Right forelimb (tissue), 1 donor: ENCODE results near the gene TMEM131L.

Experiments
- DNase-seq: peaks from one replicate; pipeline ENCODE4 v3.0.0-alpha.2; 2018

TMEM131L gene

DNA sequence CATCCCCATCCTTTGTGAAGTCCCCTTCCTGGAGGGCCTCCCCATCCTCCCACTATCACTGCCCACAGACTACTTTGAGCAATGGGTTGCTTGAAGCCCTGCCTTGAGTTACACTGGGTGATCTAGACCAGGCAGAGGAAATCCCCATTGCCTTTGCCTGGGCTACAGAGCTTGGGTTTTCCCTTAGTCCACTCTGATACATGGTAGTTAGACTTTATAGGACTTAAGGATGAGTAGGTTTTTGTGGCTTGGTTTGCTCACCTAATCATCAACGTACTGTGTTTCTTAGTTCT lies 56.6 kb downstream of the TMEM131L start:
- DNase-seq = no peak

DNA sequence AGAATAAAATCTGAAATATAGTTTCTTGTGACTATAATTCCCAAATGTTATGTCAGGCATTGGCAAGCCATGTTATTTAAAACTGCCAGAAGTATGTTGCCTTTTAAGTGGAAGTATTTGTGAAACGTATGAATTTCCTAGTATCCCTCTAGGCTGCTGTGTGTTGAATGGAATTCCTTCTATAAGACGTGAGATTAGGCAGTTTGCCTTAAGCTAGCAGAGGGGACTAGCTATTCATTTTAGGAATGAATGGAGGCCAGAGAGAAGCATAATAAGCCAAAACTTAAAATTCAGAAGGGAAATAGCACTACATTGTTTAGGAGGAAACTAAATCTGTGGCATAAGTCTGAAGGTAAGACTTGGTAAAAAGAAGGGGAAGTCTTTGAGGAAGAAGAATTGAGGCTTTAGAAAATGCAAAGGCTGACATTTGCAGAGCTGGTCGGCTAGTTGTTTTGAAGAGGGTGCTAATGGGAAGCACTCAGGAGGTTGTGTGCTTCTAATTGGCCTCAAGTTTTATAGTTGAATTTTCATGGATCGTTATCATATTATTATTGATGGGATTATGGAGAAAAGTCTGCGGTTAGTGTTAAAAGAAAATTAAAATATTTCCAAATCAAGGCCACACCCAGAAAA lies 57.1 kb downstream of the TMEM131L start:
- DNase-seq = no peak

DNA sequence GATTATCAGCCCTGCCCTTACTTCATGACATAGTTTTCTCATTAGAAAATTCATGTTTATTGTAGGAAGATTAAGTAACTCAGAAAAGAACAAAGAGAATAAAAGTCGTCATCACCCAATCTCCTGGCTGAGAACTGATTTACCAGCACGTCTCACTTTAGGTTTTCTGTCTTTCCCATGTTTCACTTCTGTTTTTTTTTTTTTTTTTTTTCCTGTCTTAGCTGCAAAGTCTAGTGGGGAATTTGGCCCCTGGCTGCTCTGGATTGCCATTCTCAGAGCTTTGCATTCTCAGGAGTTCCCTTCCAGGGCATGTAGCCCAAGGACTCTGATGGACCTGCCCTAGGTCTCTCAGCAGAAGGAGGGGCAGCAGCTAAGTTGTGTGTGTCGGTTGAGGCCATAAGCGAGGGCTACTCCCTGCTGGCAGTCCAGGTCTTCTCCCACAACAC lies 57.8 kb downstream of the TMEM131L start:
- DNase-seq = no peak

DNA sequence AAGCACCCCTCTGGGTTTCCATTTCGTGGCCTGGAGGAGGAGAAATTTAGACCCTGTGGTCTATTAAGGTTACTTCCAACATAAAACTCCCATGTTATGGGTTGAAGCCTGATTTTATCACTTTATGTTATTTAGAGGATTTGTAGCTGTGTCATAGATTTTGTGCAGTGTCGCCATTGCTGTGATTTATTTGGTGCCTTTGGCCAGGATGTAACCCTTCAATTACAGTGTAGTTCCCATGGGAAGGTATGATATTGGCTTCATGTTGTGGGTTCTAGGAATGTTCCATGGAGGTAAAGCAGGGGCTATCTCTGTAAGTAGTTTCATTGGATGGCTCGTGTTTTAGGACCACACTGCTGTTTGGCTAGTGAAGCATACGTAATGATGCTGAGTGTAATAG lies 58.5 kb downstream of the TMEM131L start:
- DNase-seq = no peak

DNA sequence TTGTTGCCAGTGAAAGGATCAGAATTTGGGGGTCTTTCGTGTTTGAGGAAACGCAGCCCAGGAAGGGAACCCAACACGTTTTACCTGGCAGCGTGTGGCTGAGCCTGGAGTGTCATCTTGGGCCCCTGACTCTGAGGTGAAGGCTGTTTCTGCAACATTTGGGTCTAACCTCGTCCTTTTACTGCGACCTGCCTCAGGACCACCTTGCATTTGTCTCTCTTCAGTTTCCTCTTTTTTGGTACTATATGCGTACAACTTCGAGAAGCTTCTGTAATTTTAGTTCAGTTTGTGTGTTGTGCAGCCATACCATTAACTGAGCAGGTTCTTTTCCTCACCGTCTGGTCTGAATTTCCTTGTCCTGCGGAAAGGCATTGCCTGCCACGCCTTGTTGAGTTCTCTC lies 61.5 kb downstream of the TMEM131L start:
- DNase-seq = no peak

DNA sequence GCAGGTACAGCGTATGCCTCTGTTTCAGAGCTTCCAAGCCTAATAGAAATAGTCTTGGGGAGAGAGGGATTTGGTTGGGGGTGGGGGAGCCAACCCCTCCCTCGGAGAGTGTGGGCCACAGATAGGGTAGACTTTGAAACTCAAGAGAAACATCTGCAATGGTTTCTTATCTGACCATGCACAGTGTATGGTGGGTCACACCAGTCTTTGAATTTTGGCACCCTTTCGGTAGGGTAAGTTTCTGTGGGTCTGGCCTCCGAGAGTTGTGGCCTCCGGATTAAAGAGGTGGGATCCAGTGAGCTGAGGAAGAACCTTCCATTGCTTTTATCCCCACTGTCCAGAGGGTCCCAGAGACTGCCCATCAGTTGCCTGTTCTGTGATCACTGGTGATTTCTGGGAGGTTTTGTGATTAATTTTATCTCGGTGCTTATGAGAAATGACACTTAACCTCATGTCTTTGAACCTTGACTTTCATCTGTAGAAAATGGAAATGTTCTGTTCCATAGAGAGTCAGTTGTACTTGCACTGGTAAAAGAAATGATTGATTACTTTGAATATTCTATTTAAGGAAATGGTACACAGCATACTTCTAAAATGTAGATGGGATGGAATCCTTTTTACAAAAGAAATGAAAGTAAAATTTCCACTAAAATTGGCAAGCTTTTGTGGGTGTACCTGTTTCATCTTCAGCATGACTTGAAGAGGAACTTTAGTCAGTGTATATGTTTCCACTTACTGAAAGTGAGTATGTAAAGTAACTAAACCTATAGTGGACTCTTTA lies 62.7 kb downstream of the TMEM131L start:
- DNase-seq = no peak

DNA sequence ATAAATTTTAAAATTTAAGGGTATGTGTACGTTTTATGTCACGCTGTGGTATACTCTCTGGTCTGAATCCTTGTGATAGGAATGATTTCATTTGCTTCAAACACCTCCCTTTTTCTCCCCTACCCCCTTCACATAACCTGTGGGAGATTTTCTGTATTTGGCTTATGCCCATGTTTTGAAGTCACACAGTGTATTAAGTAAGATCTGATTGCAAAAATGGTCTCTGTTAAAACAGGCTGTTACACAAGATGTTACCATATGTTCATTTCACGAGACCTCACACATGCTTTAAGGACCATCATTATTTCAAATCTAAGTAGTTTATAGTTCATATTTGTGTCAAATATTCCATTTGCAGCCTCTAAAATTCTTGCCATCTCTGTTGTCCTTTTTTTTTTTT lies 63.5 kb downstream of the TMEM131L start:
- no peak for DNase-seq

DNA sequence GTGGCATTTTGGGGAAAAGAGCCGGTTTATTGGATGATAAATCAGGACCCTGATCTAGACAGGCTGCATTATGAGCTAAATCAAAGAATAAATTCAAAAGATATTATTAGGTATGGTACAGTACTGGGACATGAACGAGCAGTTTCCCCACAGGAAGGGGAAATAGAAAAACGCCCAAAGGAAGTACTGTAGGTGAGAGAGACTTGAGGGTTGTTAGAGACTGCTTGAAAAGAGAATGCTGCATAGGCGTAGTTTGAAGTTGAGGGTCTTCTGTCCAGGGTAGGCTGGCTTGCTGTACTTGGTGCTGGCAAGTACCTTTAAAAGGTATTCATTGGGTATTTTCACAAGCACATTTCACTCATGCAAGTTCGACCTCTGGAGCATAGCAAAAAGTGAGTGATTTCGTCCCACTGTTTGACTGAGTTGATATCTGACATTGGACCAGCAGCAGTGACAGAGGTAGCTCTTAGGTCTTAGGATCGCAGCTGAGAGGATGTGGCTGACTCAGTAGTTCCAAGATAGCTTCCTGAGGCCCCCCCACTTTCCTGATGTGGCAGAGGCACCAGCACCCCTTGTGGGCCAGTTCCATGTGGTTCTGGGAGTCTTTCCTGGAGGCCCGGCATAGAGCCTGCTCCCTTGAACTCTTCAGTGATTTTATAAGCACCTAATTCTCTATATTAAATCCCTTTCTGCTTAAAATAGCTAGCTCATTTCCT lies 64.3 kb downstream of the TMEM131L start:
- no peak for DNase-seq

DNA sequence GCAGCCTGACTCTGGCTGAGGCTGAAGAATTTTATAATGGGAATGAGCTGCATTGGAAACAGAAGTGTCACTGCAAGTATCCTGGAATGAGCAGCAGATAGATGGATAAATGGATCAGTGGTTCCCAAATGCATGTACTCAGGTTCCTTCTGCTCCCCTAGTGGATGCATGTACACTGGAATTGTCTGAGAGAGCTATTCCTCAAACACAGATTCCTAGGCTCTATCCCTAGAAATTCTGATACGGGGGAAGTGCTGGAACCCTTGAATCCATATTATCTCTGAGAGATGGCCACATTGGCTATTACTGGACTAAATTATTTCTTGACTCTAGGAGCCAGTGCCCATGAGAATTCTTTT lies 64.8 kb downstream of the TMEM131L start:
- no peak for DNase-seq

DNA sequence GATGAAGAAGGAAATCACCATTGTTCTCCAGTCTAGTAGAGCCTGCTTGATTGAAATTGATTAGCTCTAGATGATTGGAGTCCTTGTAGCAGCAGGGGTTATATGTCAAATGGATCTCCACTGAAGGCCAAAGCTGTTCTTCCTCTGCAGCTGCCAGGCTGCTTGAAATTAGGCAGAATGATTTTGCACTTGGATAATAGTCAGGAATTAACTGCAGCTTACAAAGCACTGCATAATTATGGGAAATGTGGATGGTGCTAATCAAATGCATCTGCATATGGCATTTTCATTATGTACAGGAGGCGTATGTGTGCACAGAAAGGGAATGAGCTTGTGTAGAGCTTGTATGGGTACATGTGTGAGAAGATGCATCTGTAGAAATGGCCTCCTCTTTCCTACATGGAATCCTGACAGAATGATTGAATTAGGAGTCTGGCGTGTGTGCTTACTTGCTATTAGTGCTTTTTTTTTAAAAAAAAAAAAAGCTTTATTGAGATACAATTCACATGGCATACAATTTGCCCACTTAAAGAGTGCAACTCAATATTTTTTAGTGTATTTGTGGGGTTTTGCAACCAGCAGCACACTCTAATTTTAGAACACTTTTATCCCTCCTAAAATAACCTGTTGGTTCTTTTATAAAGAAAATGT lies 65.9 kb downstream of the TMEM131L start:
- no peak for DNase-seq

DNA sequence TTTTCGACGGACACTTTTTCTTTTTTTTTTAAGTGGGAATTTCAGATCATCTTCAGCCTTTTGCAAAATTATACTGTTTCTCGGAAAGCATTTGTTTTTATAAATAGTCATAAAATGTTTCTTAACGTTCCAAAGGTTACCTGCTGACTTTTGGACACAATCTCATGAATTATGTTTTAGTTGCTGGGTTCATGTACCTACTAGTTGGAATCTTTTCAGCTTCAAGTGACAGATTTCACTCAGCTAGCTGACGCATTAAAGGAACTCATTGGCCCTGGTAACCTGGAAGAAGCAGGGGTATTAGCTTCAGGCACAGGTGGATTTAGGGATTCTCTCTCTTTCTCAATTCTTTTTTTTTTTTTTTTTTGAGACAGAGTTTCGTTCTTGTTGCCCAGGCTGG lies 66.5 kb downstream of the TMEM131L start:
- DNase-seq = no peak

DNA sequence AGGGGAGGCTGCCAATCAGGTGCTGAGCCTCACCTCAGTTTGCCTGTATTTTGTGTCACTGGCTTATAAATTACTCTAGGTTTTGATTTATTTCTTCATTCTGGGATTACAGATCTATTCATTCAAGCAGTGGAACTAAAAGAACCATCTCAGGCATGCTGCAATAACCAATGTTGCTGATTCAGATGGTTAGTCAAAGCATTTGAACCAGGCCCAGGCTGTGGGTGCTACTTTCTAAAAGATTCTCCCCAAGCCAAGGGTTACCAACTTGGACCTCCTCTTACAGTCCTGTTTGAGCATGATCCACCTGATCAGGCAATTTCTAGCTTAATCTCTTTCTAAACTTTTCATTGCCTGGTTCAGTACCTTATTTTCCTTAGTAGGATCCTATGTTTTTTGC lies 67.2 kb downstream of the TMEM131L start:
- DNase-seq = no peak

DNA sequence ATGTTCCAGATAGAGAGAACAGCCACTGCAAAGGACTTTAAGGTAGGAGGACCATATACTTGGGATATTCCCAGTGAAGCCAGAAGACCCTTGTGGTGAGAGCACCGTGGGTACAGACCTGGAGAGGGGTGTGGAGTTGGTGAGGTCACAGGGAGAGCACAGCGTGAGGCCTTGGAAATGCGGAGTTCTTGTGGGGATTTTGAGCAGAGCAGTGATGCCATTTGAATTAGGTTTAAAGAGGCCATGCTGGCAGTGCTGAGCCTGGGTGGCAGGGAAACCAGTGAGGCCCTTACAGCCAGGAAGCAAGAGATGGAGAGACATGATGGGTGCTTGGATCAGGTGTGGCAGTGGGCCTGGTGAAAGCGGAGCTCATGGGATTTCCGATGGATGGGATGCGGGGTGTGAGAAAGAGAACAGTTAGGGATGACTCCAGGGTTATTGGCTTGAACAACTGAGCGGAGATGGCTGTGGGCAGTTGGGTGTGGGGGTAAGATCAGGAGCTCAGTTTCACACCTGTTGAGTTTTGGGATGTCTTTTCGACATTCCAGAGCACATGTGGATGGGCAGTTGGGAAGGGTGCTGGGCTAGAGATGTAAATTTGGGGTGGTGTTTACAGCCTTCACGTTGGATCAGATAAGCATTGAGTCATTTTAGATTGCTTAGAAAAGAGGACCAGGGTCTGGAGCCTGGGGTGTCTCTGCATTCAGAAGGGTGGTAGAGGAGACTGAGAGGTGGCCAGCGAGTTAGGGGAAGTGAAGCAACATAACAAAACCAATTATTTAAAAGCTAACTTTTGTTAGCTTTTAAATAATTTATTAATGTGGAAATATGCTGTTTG lies 68.9 kb downstream of the TMEM131L start:
- DNase-seq = no peak

DNA sequence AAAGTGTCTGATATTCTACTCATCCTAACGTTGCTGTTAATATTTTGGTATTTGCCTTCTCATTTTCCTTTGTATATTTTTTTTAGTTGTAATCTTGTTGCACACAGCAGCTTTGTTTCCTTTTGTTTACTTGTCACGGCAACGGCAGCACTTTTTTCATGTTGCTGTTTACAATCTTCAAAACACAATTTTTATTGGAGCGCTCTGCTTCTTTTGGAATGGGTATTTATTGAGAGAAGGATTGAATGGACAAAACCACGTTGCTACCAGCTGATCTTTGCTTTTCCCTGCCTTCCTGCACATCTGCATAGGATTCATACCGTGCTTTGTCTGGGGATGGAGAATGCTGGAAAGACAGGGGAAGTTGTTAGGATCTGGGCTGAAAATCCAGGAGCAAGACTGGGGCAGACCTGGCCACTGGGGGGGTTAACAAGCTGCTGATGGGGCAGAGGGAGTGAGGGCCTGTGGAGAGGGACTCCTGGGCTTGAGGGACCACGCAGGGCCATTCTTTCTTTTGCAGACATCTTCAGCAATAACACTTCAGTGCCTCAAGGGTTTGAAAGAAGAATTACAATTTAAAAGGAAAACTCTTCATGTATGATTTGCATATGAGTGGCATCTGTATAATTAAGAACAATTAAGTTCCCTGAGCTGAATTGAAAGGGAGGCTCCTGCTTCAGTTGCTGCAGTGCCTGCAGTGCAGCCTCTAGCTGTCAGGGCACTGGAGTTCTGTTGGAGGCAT lies 69.8 kb downstream of the TMEM131L start:
- DNase-seq = no peak

DNA sequence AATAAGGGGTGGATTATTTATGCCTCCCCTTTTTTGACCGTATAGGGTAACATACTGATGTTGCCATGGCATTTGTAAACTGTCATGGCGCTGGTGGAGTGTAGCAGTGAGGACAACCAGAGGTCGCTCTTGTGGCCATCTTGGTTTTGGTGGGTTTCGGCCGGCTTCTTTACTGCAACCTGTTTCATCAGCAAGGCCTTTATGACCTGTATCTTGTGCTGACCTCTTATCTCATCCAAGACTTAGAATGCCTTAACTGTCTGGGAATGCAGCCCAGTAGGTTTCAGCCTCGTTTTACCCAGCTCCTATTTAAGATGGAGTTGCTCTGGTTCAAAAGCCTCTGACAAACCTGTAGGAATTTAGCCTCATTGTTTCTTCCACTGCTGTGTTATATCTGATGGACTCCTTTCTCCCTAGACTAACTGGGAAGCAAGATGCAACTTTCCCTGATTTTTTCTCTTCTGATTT lies 71.4 kb downstream of the TMEM131L start:
- no peak for DNase-seq

DNA sequence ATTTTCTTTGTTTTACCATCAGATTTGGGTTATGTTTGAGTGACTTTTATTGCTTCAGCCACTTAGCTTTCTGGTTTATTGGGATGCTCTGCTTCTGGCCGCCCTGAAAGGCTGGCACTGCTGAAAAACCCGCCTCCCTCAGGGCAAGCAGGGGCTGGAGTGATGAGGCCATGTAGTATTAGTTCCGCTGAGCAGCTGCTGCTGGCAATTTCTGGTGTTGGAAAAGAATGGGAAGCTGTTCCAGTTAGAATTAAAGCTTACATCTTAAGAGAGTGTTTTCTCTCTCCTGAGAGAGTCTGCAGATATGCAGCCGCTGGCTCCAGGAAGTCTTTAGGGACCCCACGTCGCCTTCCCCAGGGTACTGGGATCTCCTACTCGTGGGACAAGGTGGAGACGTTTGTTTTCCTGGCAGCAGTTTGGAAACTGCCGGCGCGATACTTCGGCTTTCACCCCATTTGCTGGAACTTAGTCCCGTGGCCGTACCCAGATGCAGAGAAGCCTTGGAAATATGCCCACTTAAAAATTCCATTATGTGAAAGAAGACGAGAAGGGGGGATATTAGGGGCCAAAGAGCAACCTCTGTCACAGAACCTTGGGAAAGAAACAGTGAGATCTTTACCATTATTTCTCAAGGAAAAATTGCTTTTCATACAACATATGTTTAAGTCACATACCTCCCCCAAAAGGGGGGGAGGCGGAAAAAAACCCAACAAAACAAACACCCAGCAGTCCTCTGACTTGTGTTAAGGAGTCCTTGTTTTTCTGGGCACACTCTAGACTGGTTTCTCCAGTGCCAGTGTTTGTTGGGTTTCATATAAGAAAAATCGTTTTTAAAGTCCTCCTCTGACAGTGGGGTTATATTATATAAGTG lies 72.6 kb downstream of the TMEM131L start:
- DNase-seq = peak; percentile 73

DNA sequence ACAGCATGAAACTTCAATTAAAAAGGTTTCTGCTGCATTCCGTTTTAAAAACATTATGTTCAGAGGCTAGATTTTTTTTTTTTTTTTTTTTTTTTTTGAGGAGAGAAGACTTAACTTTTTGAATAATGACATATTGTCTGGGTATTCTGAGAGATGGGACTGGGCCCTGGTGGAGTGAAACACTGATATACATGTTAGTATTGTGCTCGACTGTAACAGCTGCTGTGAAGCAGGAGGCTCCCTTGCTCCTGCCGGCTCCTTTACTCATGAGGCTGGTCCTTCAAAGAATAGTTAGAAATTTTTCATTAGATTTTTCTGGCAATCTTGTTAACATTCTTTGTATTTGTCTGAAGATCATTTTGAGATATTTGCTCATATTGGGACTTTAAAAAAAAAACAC lies 73.3 kb downstream of the TMEM131L start:
- no peak for DNase-seq

DNA sequence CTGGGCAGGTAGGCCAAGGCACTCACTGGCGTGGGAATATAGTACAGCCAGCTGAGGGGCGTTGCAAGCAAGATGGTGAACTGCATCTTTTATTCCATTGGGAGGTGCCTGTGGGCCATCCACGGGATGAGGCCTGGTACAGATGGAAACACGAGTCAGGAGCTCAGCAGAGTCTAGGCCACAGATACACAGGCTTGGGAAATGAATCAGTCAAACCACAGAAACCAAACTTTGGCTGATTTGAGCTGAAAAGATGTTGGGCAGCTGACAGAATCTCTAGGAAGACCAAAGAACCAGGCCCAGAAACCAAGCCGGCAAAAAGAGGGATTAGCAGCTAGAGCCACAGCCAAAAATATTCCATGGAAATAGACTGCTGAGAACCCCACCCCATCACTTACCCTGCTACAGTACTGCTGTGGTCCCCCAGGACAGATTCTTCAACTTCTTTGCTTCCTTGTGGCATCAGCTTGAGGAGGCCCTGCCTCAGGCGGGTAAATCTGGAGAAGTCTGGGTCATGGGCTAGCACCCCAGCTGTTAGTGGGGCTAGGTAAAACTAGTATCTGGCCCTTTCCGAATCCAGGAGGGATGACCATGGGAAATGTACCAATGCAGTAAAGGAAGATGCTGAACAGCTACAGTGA lies 75.4 kb downstream of the TMEM131L start:
- DNase-seq = no peak

DNA sequence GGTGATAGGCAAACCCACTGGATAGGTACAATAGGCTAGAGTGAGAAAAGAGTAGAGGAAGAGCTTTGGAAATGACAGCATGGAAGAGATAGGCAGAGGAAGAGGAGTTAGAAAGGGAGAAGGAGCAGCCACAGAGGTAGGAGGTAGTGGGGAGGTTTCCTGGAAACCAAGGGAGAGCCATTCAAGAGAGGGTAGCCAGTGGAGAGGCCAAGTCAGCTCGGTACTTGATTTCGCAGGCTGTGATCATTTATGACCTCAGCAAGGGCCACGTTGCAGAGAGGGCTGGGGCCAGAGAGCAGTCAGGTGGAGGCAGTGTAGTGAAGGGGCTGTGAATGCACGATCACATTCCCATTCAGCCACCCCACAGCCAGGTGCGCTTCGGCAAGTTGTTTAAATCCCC lies 76.0 kb downstream of the TMEM131L start:
- no peak for DNase-seq

DNA sequence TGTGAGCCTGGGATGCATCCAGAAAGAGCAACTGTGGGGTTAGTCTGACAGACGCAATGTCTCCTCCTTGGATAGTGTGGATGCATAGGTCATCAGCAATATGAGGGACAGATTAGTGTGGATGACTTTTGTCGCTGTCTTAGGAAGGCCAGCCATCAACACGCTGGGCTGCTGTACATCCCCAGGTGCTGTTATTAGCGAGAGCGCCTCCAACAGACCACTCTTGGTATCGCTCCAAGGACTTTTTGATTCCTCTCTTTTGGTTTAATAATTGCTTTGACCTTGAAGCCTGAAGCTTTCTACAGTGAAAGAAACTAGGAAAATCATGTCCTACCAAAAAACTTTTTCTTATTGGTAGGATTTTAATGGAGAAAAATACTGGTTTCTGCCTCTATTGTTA lies 76.7 kb downstream of the TMEM131L start:
- no peak for DNase-seq
